ENCODE results near the gene PIP4P1. TPM values are rescaled to one million over a fixed set of nuclear protein-coding genes. Genes with fewer than 3 reads are reported as not detected.
A peak's percentile ranks its signal among the peaks of the same experiment; 100 is the strongest.

Gene PIP4P1
- total and polyA plus RNA-seq, 10 of the 15 experiments (the other 5 are each of a cell fraction or from before 2014, with no cell fraction given), result 19.1 to 47.4 (median 39.7) TPM

- TF ChIP-seq FOXK2 (IDR thresholded peaks at IDR 0.05), result no peak
- no peak for TF ChIP-seq BMI1 (IDR thresholded peaks at IDR 0.05; ENCODE audit: borderline replicate concordance)
- peak; percentile 78 for TF ChIP-seq MEF2B (IDR thresholded peaks at IDR 0.05; ENCODE audit: partially characterized antibody, poor library complexity, severe bottlenecking)
- no peak for TF ChIP-seq PBX3 (IDR thresholded peaks at IDR 0.05; ENCODE audit: insufficient replicate concordance, low read depth, low read length)
- no peak for TF ChIP-seq BRCA1 (IDR thresholded peaks at IDR 0.05; ENCODE audit: low read depth, low read length)
- TF ChIP-seq IKZF2 (IDR thresholded peaks at IDR 0.05), result peak; percentile 94 to 95
- 0 out of 4 replicates have a peak, but pooled peaks of 1 of the 2 experiments have one; percentile 18 for TF ChIP-seq CEBPB (IDR thresholded peaks at IDR 0.05; ENCODE audit: borderline replicate concordance in 1 of 2, low read depth in 2 of 2, low read length in 2 of 2)
- TF ChIP-seq POLR2A (IDR thresholded peaks at IDR 0.05; ENCODE audit: low read depth, low read length), result no peak
- no peak for TF ChIP-seq YY1 (IDR thresholded peaks at IDR 0.05; ENCODE audit: low read depth, low read length)
- TF ChIP-seq, protein P1, sequence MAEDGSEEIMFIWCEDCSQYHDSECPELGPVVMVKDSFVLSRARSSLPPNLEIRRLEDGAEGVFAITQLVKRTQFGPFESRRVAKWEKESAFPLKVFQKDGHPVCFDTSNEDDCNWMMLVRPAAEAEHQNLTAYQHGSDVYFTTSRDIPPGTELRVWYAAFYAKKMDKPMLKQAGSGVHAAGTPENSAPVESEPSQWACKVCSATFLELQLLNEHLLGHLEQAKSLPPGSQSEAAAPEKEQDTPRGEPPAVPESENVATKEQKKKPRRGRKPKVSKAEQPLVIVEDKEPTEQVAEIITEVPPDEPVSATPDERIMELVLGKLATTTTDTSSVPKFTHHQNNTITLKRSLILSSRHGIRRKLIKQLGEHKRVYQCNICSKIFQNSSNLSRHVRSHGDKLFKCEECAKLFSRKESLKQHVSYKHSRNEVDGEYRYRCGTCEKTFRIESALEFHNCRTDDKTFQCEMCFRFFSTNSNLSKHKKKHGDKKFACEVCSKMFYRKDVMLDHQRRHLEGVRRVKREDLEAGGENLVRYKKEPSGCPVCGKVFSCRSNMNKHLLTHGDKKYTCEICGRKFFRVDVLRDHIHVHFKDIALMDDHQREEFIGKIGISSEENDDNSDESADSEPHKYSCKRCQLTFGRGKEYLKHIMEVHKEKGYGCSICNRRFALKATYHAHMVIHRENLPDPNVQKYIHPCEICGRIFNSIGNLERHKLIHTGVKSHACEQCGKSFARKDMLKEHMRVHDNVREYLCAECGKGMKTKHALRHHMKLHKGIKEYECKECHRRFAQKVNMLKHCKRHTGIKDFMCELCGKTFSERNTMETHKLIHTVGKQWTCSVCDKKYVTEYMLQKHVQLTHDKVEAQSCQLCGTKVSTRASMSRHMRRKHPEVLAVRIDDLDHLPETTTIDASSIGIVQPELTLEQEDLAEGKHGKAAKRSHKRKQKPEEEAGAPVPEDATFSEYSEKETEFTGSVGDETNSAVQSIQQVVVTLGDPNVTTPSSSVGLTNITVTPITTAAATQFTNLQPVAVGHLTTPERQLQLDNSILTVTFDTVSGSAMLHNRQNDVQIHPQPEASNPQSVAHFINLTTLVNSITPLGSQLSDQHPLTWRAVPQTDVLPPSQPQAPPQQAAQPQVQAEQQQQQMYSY (CRISPR knock-in tag; IDR thresholded peaks at IDR 0.05), result no peak
- TF ChIP-seq MTA2 (IDR thresholded peaks at IDR 0.05; ENCODE audit: low read depth), result no peak
- peak; percentile 95 for TF ChIP-seq SPI1 (IDR thresholded peaks at IDR 0.05; ENCODE audit: borderline replicate concordance, insufficient read depth, low read depth, low read length)
- TF ChIP-seq EP300 (IDR thresholded peaks at IDR 0.05; ENCODE audit: borderline replicate concordance in 1 of 2, control insufficient read depth in 1 of 2, low read depth in 2 of 2, low read length in 2 of 2), result peak; percentile 42 to 74; a peak in 2 of 4 replicates
- no peak for TF ChIP-seq MXI1 (IDR thresholded peaks at IDR 0.05; ENCODE audit: low read depth, low read length)
- peak; percentile 61; the same call in 1 of the 2 replicates for TF ChIP-seq PAX5 (IDR thresholded peaks at IDR 0.05; ENCODE audit: borderline replicate concordance, low read depth, low read length)
- TF ChIP-seq ZNF384 (IDR thresholded peaks at IDR 0.05; ENCODE audit: borderline replicate concordance, low read depth, low read length), result no peak
- TF ChIP-seq, protein P2, sequence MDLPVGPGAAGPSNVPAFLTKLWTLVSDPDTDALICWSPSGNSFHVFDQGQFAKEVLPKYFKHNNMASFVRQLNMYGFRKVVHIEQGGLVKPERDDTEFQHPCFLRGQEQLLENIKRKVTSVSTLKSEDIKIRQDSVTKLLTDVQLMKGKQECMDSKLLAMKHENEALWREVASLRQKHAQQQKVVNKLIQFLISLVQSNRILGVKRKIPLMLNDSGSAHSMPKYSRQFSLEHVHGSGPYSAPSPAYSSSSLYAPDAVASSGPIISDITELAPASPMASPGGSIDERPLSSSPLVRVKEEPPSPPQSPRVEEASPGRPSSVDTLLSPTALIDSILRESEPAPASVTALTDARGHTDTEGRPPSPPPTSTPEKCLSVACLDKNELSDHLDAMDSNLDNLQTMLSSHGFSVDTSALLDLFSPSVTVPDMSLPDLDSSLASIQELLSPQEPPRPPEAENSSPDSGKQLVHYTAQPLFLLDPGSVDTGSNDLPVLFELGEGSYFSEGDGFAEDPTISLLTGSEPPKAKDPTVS (IDR thresholded peaks at IDR 0.05; ENCODE audit: low read depth, low read length), result no peak
- no peak for TF ChIP-seq NFYA (IDR thresholded peaks at IDR 0.05; ENCODE audit: borderline replicate concordance, low read depth, low read length)
- TF ChIP-seq TCF12 (IDR thresholded peaks at IDR 0.05; ENCODE audit: low read depth, low read length), result 0 out of 2 replicates have a peak, but pooled peaks have one; percentile 54
- no peak for TF ChIP-seq NR2C2 (IDR thresholded peaks at IDR 0.05; ENCODE audit: borderline replicate concordance, control insufficient read depth, insufficient read length, low read depth)
These were observed 33.8 kb downstream of the PIP4P1 start (continued) for GRCh38 chr14:20427231-20428009.
